K562 (cell line): ENCODE data around the gene PHF20. TPM values are rescaled to one million over a fixed set of nuclear protein-coding genes. Genes with fewer than 3 reads are reported as not detected.

Source experiments
- ATAC-seq: fragments of 200-7000 bp; cut with Tn5 transposase; 3 replicates; pipeline ENCODE4 v1.9.1; 2020; ENCODE audit warnings: moderate library complexity
- BruUV-seq: library from RNA; stranded (reverse); fragments of 400-500 nt; replicated peaks from 2 replicates; lab custom pipeline; 2021; lab: Mats Ljungman, UMichigan
- CTCF ChIA-PET: fragments of 300-600 bp; formaldehyde crosslinking; extraction: SDS; loops from one replicate; lab custom pipeline; 2021; ENCODE audit warnings: low intra/inter-chr PET ratio; lab: Yijun Ruan, JAX
- POLR2A ChIA-PET: fragments of 300-600, 350-650 bp; sonication (Branson Sonifier 250); formaldehyde crosslinking; extraction: SDS; loops from one replicate; lab custom pipeline; 2021; ENCODE audit warnings: antibody characterized with exemption, inconsistent platforms; lab: Yijun Ruan, JAX
- DNase-seq, 4 experiments: peaks; one replicate each; pipeline versions ENCODE4 v3.0.0 to v3.0.0-alpha.2; 2011 to 2018; ENCODE audit warnings: low spot score in 3 of 4, mixed read lengths in 3 of 4; ENCODE audit errors: extremely low read depth in 1 of 4
- FAIRE-seq: peaks from 2 replicates; lab custom pipeline; 2011; peaks lifted over from hg19 to GRCh38; lab: Jason Lieb, UNC
- H2AFZ ChIP-seq: 2 replicates; pipeline ENCODE4 v1.6.0; 2011; ENCODE audit warnings: low read depth, low read length, control low read depth, inconsistent platforms
- H3K27ac ChIP-seq: fragments of 200-600 bp; 3 replicates; pipeline ENCODE4 v1.8.0; 2011; ENCODE audit warnings: low read depth, mild to moderate bottlenecking, control low read depth, inconsistent platforms, low read length, moderate library complexity, mixed read lengths; ENCODE audit errors: extremely low read depth
- H3K27me3 ChIP-seq, 2 experiments: fragments of 300-600 bp in 1 of 2; 2 replicates in 1 of 2; 3 replicates in 1 of 2; pipeline versions ENCODE4 v1.6.0 to v1.8.0; 2011; ENCODE audit warnings: inconsistent platforms in 2 of 2, low read length in 2 of 2, mild to moderate bottlenecking in 1 of 2, mixed read lengths in 1 of 2, moderate library complexity in 1 of 2; ENCODE audit not compliant: control insufficient read depth in 2 of 2, insufficient read depth in 2 of 2
- H3K36me3 ChIP-seq: fragments of 300-600 bp; 3 replicates; pipeline ENCODE4 v1.8.0; 2011; ENCODE audit warnings: mild to moderate bottlenecking, low read length, inconsistent platforms; ENCODE audit not compliant: control insufficient read depth, insufficient read depth
- H3K4me1 ChIP-seq, 2 experiments: fragments of 200-600 bp in 1 of 2; replicated peaks in 1 of 2; 2 replicates in 1 of 2; 3 replicates in 1 of 2; pipeline versions ENCODE4 v1.5.1 to v1.8.0; 2011; ENCODE audit warnings: inconsistent platforms in 2 of 2, low read length in 2 of 2, mild to moderate bottlenecking in 1 of 2, mixed read lengths in 1 of 2, moderate library complexity in 1 of 2; ENCODE audit not compliant: control insufficient read depth in 2 of 2, insufficient read depth in 2 of 2
- H3K4me2 ChIP-seq: 2 replicates; pipeline ENCODE4 v1.6.1; 2011; ENCODE audit warnings: low read length, control low read depth, inconsistent platforms, mixed read lengths; ENCODE audit not compliant: insufficient read depth
- H3K4me3 ChIP-seq: fragments of 200-600 bp; sonication (generic), shearing (Covaris generic); 2 replicates; pipeline ENCODE4 v1.5.1; 2016; ENCODE audit warnings: control low read depth, inconsistent platforms
- H3K79me2 ChIP-seq: fragments of 200-600 bp; 3 replicates; pipeline ENCODE4 v1.8.0; 2011; ENCODE audit warnings: low read length, inconsistent platforms; ENCODE audit not compliant: control insufficient read depth, insufficient read depth
- H3K9ac ChIP-seq, 2 experiments: 2 replicates each; pipeline versions ENCODE4 v1.6.0 to v1.6.1; 2011; ENCODE audit warnings: low read depth in 2 of 2, low read length in 2 of 2, control low read depth in 1 of 2, inconsistent platforms in 1 of 2, mild to moderate bottlenecking in 1 of 2, mixed read lengths in 1 of 2; ENCODE audit not compliant: insufficient read depth in 1 of 2
- H3K9me1 ChIP-seq: one replicate; pipeline ENCODE4 v1.6.0; 2011; ENCODE audit warnings: inconsistent platforms, mild to moderate bottlenecking, low read length, moderate library complexity; ENCODE audit not compliant: control insufficient read depth, insufficient read depth
- H3K9me3 ChIP-seq: replicated peaks from 2 replicates; pipeline ENCODE4 v1.5.1; 2011; ENCODE audit warnings: low read depth, low read length, inconsistent platforms; ENCODE audit not compliant: control insufficient read depth, insufficient read depth
- H4K20me1 ChIP-seq: replicated peaks from 2 replicates; pipeline ENCODE4 v1.6.1; 2011; ENCODE audit warnings: low read length, inconsistent platforms, mixed read lengths; ENCODE audit not compliant: control insufficient read depth, insufficient read depth
- FOXP4 ChIP-seq: sonication (generic); formaldehyde crosslinking; IDR thresholded peaks from 2 replicates; pipeline ENCODE4 v1.8.0; 2022; ENCODE audit warnings: mild to moderate bottlenecking, missing genetic modification reagents, borderline replicate concordance
- MTF1 ChIP-seq: fragments of 250-450 bp; sonication (Bioruptor Pico); IDR thresholded peaks from 2 replicates; pipeline ENCODE4 v1.9.0; 2021; ENCODE audit warnings: moderate library complexity, mild to moderate bottlenecking, inconsistent platforms, borderline replicate concordance
- POLR2B ChIP-seq: fragments of 450-650 bp; IDR thresholded peaks from 2 replicates; pipeline ENCODE4 v1.6.1; 2018; ENCODE audit warnings: low read depth; ENCODE audit not compliant: partially characterized antibody
- SMAD3 ChIP-seq: fragments of 450-650 bp; formaldehyde crosslinking; conservative IDR thresholded peaks from 2 replicates; pipeline ENCODE4 v1.4.0; 2020; ENCODE audit warnings: mild to moderate bottlenecking
- XRCC5 ChIP-seq: fragments of 200-400 bp; formaldehyde crosslinking; IDR thresholded peaks from 2 replicates; pipeline ENCODE4 v1.6.1; 2017; ENCODE audit warnings: low read depth, mild to moderate bottlenecking, low read length
- ZNF197 ChIP-seq: fragments of 200-800 bp; sonication (Bioruptor generic); IDR thresholded peaks from 2 replicates; pipeline ENCODE4 v1.6.1; 2016; ENCODE audit warnings: low read depth, missing genetic modification characterization, missing compliant biosample characterization
- WGBS: fragments of 100-300 bp; shearing (Covaris generic); methylation state at CpG from one replicate; pipeline ENCODE4 v1.1.6; 2016; ENCODE audit warnings: low coverage, mixed read lengths; ENCODE audit not compliant: insufficient coverage; ENCODE audit errors: missing lambda C conversion rate; 5-methylcytosine and 5-hydroxymethylcytosine counted together
- in situ Hi-C: fragments of 300-500 bp; cut with MboI; formaldehyde crosslinking; loops from 4 replicates; pipeline ENCODE4 v1.15.0; 2018; ENCODE audit warnings: inconsistent platforms, mixed read lengths
- intact Hi-C: fragments of 100-400 bp; cut with micrococcal nuclease; formaldehyde crosslinking; loops from 2 replicates; pipeline ENCODE4 v1.14.2; 2022
- polyA plus RNA-seq, 8 experiments: library from polyadenylated mRNA; depleted of rRNA in 4 of 8; stranded (reverse) in 5 of 8; unstranded in 3 of 8; fragments of >200 nt; fragmentation: Nextera tagmentation in 2 of 8; fragmentation: Illumina TruSeq in 1 of 8; extraction: Ambion mirVana in 2 of 8; extraction: Trizol in 1 of 8; gene quantifications; 2 replicates each; pipeline versions ENCODE4 v1.2.1 to v1.2.3, GENCODE V29; 2011 to 2014; ENCODE audit warnings: inconsistent platforms in 1 of 8, missing spikeins in 1 of 8
- total RNA-seq, 7 experiments: library from RNA; depleted of rRNA in 6 of 7; stranded (reverse); fragments of >200 nt in 6 of 7; fragmentation: Illumina TruSeq in 2 of 7; extraction: Trizol in 2 of 7; gene quantifications; 2 replicates each; pipeline versions ENCODE4 v1.2.1 to v1.2.3, GENCODE V29; 2011 to 2021; ENCODE audit warnings: low replicate concordance in 1 of 7

Gene PHF20
- total and polyA plus RNA-seq, 9 of the 15 experiments (the other 6 are each of a cell fraction or from before 2014, with no cell fraction given), result 49.9 to 196 (median 70.7) TPM

- in situ Hi-C loops (no loop called here), intact Hi-C loops (no loop called here)
- Histone ChIP-seq H2AFZ (no peak overlapping the region), H4K20me1 (no peaks in the 10 kb centered on the region; the same call in 1 of the 2 replicates), H3K79me2 (peaks cover 17% of the 10 kb centered on the region; the same call in 2 of the 3 replicates), H3K9me3 (no peaks in the 10 kb centered on the region), H3K9me1 (no peaks in the 10 kb centered on the region), H3K36me3 (peaks cover 8% of the 10 kb centered on the region; the same call in 2 of the 3 replicates), H3K9ac (no peak overlapping the region; a peak in 1 of 4 replicates), H3K27ac (no peak overlapping the region), H3K27me3 (no peaks in the 10 kb centered on the region), H3K4me2 (no peak overlapping the region), H3K4me1 (peaks cover 23 to 26% of the 10 kb centered on the region in 2 experiments; a peak in 4 of 5 replicates), H3K4me3 (no peak overlapping the region)
- ChIA-PET CTCF (no interaction called here), POLR2A (interaction anchor here (1.3 kb wide), 1 partner anchor 11 kb away, joined by 3 read pairs; no protein-coding TSS in a partner anchor)
- no peak for FAIRE-seq
- whole genome bisulfite sequencing, result 85% methylated on average over 2 of the region's 2 CpGs
- TF ChIP-seq POLR2B (no peak), MTF1 (CRISPR knock-in tag) (no peak), XRCC5 (no peak), SMAD3 (CRISPR knock-in tag) (no peak), FOXP4 (CRISPR knock-in tag) (no peak), ZNF197 (no peak)
- no TSS peak for BruUV-seq
- no peak for ATAC-seq
- no peak for DNase-seq
Observed at GRCh38 chr20:35820715-35821114, 48.9 kb downstream of the PHF20 start.
